Measurements from ENCODE around the gene ID1.

DNA sequence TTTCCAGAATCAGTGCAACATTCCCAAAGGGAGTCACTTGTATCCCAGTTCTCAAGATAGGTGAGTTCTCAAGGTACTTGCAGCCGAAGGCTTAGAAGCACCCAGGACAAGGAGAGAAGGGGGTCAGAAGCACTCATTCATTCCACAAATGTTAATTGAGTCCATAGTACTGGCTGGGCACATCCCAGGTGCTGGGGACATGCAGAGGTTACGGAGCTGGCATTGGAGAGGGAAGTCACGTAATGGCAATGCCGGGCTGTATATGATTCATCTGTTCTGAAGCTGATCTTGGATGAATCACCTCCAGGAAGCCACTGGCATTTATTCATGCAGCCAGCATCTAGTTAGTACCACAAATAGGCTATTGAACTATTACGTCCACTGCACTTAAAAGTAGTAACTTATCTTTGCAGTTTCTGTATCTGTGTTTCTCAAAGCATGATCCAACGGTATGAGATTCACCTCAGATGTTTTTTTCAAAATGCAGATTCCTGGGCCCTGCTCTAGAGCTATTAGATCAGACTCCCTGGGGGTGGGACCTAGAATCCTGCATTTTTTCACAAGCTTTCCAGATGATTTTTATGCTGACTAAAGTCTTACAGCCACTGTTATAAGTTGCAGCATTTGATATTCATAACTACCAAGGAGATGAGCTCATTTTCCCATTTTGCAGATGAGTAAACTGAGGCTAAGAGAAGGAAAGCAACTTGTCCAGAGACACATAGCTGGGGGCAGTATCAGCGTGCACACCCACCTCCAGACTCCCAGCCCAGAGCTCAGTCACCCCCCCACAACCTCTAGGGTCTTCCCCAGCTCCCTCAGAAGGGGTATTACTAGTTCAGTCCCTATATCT lies 44.1 kb upstream of the ID1 start:
- TF ChIP-seq, protein P1, sequence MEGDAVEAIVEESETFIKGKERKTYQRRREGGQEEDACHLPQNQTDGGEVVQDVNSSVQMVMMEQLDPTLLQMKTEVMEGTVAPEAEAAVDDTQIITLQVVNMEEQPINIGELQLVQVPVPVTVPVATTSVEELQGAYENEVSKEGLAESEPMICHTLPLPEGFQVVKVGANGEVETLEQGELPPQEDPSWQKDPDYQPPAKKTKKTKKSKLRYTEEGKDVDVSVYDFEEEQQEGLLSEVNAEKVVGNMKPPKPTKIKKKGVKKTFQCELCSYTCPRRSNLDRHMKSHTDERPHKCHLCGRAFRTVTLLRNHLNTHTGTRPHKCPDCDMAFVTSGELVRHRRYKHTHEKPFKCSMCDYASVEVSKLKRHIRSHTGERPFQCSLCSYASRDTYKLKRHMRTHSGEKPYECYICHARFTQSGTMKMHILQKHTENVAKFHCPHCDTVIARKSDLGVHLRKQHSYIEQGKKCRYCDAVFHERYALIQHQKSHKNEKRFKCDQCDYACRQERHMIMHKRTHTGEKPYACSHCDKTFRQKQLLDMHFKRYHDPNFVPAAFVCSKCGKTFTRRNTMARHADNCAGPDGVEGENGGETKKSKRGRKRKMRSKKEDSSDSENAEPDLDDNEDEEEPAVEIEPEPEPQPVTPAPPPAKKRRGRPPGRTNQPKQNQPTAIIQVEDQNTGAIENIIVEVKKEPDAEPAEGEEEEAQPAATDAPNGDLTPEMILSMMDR (IDR thresholded peaks at IDR 0.05): no peak
- TF ChIP-seq POLR2A (IDR thresholded peaks at IDR 0.05) (no peak), POLR2AphosphoS5 (IDR thresholded peaks at IDR 0.05) (peak in 1 of 3 donors; percentile 34)

Data from stomach (tissue), 4 donors.